HG03135 (cell line): Measurements from ENCODE around the gene NPM3.
"Not testable (repeated sequence)": the region's sequence is repeated elsewhere in the genome, so short reads cannot be mapped to it uniquely, and the experiment has no call there.

Experiments used
- ATAC-seq: cut with Tn5 transposase; IDR thresholded peaks from one replicate; pipeline ENCODE4 v1.9.1; 2021; ENCODE audit warnings: mild to moderate bottlenecking, moderate library complexity; ENCODE audit not compliant: unreplicated experiment

NPM3 gene

GRCh38 chr10:101807158-101807557 is 23.9 kb upstream of the NPM3 start:
- ATAC-seq: no peak

GRCh38 chr10:101803511-101803910 is 20.3 kb upstream of the NPM3 start:
- no peak for ATAC-seq

- no peak for ATAC-seq
These were observed 14.3 kb upstream of the NPM3 start for GRCh38 chr10:101797403-101798059.

- ATAC-seq: no peak
These were observed 10.3 kb upstream of the NPM3 start for GRCh38 chr10:101793526-101793925.

GRCh38 chr10:101789686-101790085 is 6.4 kb upstream of the NPM3 start:
- ATAC-seq: no peak

GRCh38 chr10:101789231-101789630 is 6.0 kb upstream of the NPM3 start:
- not testable (repeated sequence) for ATAC-seq

- no peak for ATAC-seq
These were observed 2.6 kb upstream of the NPM3 start for GRCh38 chr10:101785801-101786200.

GRCh38 chr10:101784558-101784957 is 1.3 kb upstream of the NPM3 start:
- ATAC-seq: no peak

GRCh38 chr10:101783736-101784118 is 481 bp upstream of the NPM3 start:
- ATAC-seq: no peak

- no peak for ATAC-seq
These were observed 1.0 kb downstream of the NPM3 start for GRCh38 chr10:101781984-101782810.

GRCh38 chr10:101781655-101781983 is 1.6 kb downstream of the NPM3 start:
- no peak for ATAC-seq

GRCh38 chr10:101780818-101781654 is 2.2 kb downstream of the NPM3 start:
- no peak for ATAC-seq

GRCh38 chr10:101780187-101780817 is 2.9 kb downstream of the NPM3 start:
- ATAC-seq: no peak

- no peak for ATAC-seq
These were observed 3.6 kb downstream of the NPM3 start for GRCh38 chr10:101779544-101780186.

GRCh38 chr10:101778781-101779543 is 4.3 kb downstream of the NPM3 start:
- ATAC-seq: no peak

GRCh38 chr10:101778151-101778780 is 5.0 kb downstream of the NPM3 start:
- no peak for ATAC-seq

- ATAC-seq: no peak
These were observed 5.6 kb downstream of the NPM3 start for GRCh38 chr10:101777619-101778145.

GRCh38 chr10:101776161-101776817 is 7.0 kb downstream of the NPM3 start:
- no peak for ATAC-seq
